ENCODE data around the gene ACVR2B.

ACVR2B gene

DNA sequence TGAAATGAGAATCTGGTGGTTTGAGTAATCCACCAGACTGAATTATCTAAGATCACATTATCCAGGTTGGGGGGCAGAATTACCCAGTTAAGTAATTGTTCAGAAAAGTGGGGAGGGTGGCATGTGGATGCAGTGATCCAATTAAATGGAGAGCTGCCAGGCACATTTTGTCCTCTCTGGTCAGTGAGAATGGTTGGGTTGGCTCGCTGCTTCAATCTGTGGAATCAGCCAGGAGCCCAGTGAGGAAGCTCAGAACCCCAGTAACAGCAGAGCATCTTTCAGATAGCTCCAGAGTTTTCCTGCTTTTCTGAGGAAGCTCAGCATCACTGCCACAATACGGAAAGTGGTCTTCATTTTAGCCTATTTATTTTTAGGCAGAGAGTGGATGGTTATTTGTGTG lies 36.1 kb downstream of the ACVR2B start:
- DNase-seq = no peak

DNA sequence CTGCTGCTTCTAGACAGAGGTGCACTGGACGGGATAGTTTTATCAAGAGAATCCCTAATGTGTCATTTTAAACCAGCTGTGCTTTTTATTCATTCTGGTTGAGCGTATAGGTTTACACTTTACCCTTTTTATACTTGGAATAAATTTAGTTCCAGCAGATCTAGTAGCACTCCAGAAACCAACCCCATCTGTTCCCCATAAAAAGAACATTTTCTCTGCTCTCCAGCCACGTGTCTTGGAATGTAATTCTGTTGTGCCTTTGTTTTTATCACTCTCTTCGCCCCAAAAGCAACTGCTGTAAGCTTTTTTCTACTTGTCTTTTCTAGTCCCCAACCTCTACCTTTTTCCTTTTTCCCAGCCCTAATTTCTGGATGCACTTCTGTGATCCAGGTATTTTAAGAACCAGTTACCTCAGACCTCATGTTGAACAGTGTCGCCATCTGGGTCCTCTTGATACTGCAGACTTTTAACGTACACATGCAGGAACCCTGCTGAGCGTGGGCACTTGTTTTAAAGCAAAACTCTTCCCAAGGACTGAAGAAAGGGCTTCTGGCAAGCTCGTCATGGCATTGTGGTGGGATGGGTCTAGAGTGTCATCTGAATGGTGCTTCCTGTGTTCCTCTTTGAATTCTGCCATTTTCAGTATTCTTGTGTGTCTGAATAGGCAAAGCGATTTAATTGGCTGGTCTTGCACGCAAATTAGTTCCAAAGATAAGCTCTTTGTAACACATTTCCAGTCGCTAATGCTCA lies 36.8 kb downstream of the ACVR2B start:
- no peak for DNase-seq

DNA sequence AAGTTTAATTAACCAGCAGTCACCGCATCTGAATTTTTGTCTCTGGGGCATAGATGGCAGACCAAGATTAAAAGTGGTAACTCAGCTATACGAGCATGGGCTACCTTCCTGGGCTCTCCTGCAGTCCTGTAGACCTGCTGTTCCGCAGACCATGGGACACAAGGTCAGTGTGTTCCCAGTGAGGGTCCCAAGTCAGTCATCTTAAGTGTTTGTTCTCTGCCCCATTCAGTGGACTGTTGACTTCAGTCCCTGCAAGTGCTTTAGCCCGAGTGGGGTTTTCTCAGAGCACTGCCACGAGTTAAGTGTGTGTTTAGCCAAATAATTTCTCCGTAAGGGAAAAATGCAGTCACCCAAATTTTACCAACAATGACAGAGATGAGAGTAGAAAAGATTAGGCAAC lies 37.5 kb downstream of the ACVR2B start:
- no peak for DNase-seq

DNA sequence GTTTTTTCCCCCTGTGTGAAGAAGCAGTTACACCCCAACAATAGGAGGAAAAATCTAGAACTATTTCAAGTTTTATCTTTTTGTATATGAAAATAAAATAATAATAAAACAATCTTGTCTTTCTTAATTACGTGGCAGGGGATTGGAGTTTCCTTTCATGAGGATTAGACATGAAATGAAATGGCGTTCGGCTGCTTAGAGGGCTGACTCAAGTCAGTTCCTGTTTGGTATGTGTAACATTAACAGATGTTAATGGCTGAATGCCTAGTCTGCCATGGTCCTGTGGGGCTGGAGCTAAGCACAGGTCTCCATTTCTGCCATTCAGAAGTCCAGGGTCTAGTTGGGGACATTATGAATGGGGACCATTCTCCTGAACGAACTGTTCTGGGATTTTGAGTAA lies 39.3 kb downstream of the ACVR2B start:
- DNase-seq = no peak

DNA sequence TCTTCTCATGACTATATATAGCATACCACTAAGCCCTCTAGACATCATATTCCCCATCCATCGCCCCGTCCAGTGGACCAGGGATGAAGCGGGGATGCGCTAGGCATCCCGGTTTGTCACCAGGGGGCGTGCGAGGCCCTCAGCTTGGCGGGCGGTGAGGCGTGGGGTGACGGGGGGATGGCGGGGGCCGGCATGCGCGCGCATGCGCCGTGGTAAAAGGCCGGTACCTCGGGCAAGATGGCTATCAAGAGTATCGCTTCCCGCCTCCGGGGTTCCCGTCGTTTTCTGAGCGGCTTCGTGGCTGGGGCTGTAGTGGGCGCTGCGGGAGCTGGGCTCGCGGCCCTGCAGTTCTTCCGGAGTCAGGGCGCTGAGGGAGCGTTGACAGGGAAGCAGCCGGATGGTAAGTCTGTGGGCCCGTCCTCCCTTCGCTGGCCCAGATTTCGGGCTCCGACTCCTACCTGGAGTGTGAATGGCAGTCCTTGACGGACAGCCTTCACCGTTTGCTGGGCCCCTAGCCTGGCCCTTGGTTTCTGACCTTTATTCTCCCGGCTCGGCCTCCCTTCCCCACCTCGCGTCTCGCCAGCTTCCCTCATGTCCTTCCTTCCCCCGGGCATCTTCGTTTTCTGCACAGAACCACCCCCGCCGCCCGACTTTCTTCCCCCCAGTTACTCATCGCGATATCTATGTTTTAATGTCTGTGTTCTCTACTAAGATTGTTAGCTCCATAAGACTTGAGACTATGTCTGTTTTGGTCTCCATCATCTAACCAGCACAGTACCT lies 42.6 kb downstream of the ACVR2B start, which contains the start of gene EXOG:
TSS of gene EXOG (plus strand) at position 210 of the 780 bp plus-strand sequence. CDS start at position 238, 28 bp downstream.
- DNase-seq = peak; percentile 68

DNA sequence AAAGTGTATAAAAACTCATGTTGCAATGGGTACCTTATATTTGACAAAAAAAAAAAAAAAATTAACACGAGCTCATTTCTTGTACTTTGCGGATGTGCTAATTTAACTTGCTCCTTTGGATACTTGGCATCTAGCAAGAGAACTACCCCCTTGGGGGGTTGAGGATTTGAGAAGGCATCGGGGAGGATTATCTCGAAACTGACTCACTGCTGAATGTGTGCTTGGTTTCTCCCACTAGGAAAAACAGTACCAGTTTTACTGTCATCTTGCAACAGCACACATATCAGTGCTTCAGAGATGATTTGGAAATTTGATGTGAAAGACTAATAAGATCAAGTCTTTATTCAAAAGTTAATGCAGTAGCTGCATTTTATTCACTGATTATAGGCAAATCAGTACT lies 43.3 kb downstream of the ACVR2B start:
- no peak for DNase-seq

DNA sequence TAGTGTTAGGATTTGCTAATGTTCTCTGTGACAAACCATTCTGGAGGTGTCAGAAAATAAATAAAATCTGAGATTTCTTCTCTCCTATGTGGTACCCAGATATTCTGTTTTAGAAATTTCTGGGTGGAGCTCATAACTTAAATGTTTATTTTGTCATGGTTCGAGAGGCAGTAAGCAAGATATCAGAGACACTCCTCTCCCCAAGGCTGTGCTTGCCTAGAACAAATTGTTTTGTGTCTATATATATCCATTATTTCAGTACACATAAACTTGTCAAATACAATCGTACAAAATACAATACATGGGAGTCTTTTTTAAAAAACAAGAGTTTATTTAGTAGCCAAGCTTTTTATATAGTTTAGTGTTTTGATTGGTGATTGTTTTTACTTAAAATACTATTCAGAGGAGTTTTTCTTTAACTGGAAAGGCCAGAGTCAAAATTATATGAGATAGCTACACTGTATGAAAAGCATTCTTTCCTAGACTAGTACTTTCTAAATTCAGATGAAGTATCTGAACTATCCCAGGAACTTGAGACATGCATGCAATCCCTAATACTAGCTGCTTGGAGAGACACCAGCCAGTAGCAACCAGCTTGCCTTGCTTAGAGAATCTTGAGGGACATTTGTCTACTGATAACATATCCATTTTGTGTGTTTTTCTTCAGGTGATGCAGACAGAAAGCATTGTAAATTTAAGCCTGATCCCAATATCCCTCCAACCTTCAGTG lies 47.2 kb downstream of the ACVR2B start:
- DNase-seq = no peak

DNA sequence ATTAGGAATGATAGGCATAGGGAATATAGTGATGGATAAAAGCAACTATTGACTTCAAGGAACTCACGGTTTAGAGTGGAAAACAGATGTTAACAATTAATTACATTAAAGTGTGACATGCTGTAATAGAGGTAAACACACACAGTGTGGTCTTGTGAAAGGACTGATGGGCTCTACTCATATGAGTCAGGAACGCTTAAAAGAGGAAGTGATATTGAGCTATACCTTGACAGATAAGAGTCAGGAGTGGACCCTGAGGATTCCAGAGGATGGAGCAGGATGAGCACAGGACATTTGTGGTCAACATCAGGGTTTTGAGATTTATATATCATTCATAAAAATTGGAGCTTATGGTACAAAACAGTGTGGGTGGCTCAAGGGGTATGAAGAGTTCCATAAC lies 53.4 kb downstream of the ACVR2B start:
- no peak for DNase-seq

DNA sequence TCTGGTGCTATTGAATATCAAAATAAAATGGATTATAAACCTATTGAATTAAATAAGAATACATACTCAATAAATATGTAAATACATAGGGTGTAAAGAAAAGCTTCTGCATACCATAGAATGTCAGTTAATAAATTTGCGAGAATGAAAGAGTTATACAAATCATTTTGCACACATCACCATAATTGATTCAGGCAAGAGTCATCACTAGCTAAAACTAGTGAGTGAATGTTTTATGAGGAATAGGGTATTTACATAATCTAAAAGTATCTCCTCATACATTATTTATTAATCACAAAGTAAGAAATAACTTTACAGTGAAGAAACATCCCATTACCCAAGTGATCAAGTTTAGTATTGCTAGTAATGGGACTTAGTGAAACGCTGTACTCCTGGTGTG lies 56.0 kb downstream of the ACVR2B start:
- no peak for DNase-seq

DNA sequence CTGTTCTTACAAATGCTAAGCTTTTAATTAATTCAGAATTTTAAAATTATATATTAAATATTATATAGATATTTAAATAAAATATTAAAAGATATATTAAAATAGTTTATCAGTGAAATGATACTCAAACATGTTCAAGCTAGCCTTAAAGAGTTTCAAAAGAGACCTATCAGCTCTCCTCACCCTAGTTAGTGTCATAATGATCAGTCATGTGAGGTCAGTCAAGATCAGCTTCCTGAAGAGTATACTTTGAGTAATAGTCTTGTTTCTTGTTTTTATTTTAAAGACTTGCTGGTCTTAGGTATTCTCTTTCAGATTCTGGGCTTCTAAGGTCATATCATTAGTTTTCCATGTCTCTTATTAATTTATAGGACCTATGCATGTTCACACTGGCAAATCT lies 56.9 kb downstream of the ACVR2B start:
- DNase-seq = no peak

DNA sequence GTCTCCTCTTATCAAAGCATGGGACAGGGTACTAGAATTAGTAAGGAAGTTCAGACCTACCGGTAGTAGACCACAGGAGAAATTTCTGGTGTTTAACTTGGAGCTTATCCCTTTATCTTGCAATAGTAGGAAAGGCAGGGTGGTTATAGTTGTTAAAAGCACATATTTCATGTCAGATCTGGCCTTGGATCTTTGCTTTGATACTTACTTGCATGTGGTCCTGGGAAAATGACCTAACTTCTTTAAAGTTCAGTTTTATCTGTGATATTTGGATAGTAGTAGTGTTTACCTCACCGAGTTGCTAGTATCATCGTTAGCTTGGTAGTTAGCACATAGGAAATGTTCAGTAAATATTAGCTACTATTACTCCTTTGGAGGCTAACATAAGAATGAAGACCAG lies 57.9 kb downstream of the ACVR2B start:
- DNase-seq = no peak

DNA sequence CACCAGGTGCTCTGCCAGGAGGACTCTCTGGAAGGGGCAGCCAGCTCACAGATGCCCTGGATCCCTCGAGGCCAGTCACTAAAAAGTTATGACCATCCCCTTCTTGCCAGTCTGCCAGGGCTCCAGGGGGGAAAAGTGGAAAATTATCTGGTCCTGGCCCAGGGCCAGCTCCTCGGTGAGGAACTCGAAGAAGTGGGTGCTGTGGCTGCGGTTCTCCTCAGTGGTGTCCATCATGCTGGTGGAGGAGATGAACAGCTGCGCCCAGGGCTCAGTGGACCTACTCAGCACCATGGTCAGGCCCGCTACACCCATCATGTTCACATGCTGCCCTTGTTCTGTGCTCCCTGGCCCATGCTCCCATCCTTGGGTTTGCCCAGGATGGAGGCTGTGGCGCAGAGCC lies 61.7 kb downstream of the ACVR2B start:
- DNase-seq = no peak

DNA sequence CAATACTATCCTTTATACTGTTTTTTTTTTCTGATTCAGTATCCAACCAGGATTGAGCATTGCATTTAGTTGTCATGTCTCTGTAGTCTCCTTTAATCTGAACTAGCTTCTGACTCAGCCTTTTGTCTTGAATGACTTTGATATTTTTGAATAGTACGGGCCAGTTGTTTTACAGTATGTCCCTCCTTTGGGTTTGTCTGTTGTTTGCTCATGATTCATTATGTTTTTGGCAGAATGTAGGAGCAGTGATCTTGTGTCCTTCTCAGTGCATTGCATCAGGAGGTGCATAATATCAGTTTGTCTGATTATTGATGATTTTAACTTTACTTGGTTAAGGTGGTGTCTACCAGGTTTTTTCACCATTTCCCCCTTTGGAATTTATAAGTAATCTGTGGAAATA lies 63.0 kb downstream of the ACVR2B start:
- DNase-seq = no peak

DNA sequence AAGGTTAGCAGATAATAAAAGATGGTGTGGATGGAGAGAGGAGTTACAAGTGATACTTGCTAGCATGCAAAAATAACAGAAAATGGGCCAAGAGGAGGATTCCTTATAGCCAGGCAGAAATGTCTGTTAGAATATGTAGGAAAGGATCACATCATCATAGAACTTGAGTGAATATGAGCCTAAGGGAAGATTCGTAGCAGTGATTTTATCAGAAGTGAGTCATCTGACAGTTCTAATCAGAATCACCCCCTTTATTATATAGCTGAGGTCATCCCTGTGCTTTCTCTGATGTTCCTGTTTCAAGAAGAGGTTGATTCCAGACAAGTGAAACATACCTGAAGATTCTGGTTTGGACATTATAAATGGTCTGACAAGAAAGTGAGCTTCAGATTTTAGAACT lies 65.3 kb downstream of the ACVR2B start:
- DNase-seq = no peak

DNA sequence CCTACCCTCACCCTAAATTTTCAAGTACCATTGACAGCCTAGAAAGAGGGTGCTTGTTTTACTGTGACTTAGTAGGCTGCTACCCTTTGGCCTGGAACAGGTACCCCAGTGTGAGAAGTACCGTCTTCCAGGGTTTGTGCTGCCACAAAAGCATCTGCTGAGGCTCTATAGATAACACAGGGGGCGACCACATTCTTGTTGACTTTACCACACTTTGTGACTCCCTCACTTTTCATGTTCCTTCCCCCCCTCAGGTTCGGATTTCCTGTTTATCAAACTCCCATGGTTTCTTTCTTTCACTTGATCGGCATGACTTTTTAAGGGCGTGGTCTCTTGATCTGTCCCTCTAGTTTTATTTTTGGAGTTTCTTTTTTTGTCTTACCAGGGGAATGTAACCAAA lies 66.0 kb downstream of the ACVR2B start:
- DNase-seq = no peak

DNA sequence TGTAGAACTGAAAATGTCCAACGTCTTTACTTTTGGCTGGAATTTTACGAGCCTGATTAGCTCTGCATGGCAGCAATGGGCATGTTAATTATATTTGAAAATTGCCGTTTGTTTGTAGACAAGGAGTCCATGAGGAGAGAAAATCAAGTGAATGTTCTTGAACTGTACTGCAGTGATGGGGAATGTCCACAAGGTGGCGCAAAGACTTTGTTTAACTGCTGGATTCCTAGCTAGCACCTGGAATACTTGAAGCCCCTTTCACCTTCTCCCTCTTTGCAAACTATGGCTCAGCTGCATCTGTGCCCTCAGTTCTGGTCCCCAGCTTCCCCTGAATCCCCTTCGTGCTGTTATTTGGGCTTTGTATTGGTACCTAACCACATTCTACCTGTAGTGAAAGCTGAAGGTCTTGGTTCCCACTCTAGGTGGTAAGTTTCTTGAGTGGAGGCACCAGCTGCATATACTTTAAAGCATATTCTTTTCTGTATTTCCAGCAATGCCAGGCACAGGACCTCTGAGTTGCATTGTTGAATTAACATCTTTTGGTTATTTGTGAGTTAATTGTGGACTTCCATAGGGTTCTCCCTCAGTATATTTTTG lies 67.8 kb downstream of the ACVR2B start:
- DNase-seq = peak; percentile 37

DNA sequence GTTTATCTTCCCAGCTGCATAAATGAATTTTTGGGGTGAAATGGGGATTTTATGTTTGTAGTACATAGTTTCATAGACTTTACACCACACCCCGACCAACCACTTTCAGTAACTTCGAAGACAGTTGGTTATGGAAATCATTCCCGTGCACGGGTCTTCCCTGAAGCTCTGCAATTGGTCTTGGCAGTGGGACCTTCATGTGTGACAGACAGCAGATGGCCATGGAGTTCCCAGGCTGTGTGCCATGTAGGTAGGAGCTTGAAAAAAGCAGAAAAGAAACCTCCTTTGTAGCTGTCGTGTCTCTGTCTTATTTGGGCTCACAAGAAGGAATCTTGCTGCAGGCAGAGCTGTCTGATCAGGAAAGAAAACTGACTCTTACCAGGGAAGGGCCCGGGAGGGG lies 68.3 kb downstream of the ACVR2B start:
- DNase-seq = no peak

DNA sequence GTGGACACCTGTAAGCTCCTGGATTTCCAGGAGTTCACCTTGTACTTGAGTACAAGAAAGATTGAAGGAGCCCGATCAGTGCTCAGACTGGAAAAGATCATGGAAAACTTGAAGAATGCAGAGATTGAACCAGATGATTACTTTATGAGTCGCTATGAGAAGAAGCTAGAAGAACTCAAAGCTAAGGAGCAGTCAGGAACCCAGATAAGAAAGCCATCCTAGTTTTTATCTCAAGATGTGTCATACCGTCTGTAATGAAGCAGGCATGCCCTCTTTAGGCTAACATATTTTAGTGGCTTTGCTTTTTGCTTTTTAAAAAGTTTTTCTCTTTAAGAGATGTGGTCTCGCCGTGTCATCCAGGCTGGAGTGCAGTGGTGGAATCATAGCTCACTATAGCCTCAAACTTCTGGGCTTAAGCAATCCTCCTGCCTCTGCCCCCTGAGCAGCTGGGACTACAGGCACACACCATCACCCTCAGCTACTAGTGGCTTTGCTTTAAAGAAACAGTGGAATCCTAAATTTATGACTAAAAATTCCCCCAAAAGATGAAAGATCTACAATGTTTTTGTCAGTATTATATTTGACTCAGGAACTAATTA lies 70.5 kb downstream of the ACVR2B start:
- no peak for DNase-seq

DNA sequence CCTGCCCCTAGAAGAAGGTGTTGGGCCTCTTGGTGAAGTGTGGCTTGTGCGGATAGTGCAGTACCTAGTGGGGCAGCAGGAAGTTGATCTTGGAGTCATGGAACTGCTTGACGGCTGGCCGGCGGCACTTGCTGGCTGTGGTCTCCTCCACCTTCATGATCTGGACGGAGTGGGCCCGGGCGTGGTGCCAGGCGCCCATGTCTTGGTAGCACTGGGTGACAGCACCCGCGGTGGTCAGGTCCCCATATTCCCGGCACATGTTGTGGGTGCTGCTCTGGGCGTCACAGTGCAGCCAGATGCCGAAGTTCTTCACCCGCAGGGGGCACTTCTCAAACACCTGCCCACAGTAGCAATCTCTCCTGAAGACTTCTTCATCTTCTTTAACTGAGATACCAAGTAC lies 73.1 kb downstream of the ACVR2B start:
- DNase-seq = no peak

DNA sequence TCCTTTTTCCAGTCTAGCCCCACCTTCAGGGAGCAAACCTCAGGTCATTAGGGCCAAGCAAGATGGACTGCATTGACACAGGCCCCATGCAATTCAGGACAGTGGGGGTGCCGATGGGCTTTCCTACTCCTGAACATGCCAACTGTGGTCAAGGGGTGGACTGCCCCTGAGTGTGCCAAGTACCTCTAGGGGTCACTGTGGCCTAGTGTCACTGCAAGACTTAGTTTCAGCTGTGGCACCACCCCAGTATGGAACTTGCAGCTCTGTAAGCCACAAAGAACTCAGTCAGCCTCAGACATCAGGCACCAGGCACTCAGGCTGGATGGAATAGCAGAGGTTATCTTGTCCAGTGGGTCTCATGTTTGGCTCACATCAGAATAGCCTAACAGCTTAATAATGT lies 74.8 kb downstream of the ACVR2B start:
- no peak for DNase-seq

DNA sequence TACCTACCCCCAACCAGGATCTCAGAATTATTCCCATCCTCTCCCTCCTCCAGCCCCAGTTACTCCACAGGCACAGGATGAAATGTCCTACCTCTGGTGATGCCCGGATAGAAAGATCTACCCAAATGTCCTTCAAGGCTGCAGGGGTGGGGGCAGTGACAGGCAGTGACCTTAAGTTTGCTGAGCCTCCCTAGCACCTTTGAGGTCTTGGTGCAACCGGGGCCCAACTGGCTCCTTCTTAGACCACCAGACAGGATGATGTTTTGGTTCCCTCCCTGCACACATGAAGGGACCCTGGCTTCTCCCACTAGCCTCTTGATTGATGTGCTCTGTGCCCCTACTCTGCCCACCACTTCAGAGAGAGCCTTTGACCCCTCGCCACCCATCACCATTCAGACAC lies 78.8 kb downstream of the ACVR2B start:
- DNase-seq = no peak

DNA sequence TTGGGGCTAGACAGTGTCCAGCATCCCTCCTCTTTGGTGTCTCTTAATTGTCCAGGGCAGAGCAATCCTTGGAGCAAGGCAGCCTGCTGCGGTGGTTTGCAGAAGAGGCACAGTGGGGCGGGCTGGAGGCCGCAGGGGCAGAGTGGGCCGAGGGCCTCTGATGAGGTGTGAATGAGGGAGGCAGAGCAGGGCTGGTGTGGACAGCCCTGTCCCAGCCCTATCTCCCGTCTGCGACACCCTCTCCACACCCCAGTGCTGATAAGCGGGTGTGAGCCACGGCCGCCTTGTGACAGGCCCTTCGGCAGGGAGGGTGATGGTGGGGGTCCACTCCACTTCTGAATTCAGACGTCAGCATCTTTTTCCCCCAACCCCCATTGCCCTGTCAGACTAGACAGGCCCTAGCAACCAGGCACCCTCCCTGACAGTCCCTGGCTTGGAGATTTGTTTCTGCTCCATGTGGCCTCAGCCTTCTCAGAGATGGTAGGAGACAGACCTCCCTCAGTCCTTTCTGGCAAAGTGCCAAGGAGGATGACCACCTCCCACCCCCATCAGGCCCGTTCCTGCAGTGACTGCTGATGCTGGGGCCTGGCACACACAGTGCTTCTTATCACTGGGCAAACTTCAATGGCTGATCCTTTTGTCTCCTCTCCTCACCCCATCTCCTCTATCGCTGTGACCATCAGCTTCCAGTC lies 79.7 kb downstream of the ACVR2B start:
- DNase-seq = no peak
